ENCODE measurements around the gene PRRT1.

Gene PRRT1

GRCh38 chr6:32191696-32192607, 40.2 kb upstream of the PRRT1 start:
- H3K27ac ChIP-seq = peak overlapping the region; percentile 92 to 97
- no peaks in the 10 kb centered on the region for H3K27me3 ChIP-seq
- no peak for TF ChIP-seq CTCF (IDR thresholded peaks at IDR 0.05)
- H3K9me3 ChIP-seq = no peaks in the 10 kb centered on the region
- DNase-seq = peak in 1 of 2 donors; percentile 70
- intact Hi-C loops (cut with DNase I; ENCODE audit: low total_unique reads) = no loop called here
- peaks cover 0 to 59% (median 45%) of the 10 kb centered on the region in 4 donors for H3K4me1 ChIP-seq
- peaks cover 9 to 11% (median 10%) of the 10 kb centered on the region in 3 donors for H3K36me3 ChIP-seq
- peak overlapping the region; percentile 26 to 30 for H3K4me3 ChIP-seq

GRCh38 chr6:32190911-32191677, 39.4 kb upstream of the PRRT1 start:
- no peaks in the 10 kb centered on the region for H3K9me3 ChIP-seq
- H3K36me3 ChIP-seq = peaks cover 12 to 19% (median 18%) of the 10 kb centered on the region in 3 donors
- DNase-seq = peak in 1 of 2 donors; percentile 68
- H3K27me3 ChIP-seq = no peaks in the 10 kb centered on the region
- no peak for TF ChIP-seq CTCF (IDR thresholded peaks at IDR 0.05)
- intact Hi-C loops (cut with DNase I; ENCODE audit: low total_unique reads) = no loop called here
- peak overlapping the region; percentile 92 to 97 for H3K27ac ChIP-seq
- H3K4me1 ChIP-seq = peaks cover 0 to 62% (median 47%) of the 10 kb centered on the region in 4 donors
- H3K4me3 ChIP-seq = peak overlapping the region; percentile 86 to 92

- intact Hi-C loops (cut with DNase I; ENCODE audit: low total_unique reads) = no loop called here
- Histone ChIP-seq H3K36me3 (peaks cover 12 to 20% (median 19%) of the 10 kb centered on the region in 3 donors), H3K9me3 (no peaks in the 10 kb centered on the region), H3K27me3 (no peaks in the 10 kb centered on the region), H3K27ac (peak within 1 kb of the TSS; percentile 92 to 97), H3K4me3 (peak within 1 kb of the TSS; percentile 86 to 92), H3K4me1 (peaks cover 0 to 65% (median 50%) of the 10 kb centered on the region in 4 donors)
- TF ChIP-seq CTCF (IDR thresholded peaks at IDR 0.05) = no peak
- peak; percentile 97 to 98 for DNase-seq
Observed at GRCh38 chr6:32190054-32190851, 38.5 kb upstream of the PRRT1 start, which contains the start of gene PBX2. TSS of gene PBX2 (minus strand) at chr6:32190202. CDS start at chr6:32189915, 287 bp downstream.

- intact Hi-C loops (cut with DNase I; ENCODE audit: low total_unique reads) = no loop called here
- H3K27me3 ChIP-seq = no peaks in the 10 kb centered on the region
- no peak for TF ChIP-seq CTCF (IDR thresholded peaks at IDR 0.05)
- peaks cover 0 to 61% (median 48%) of the 10 kb centered on the region in 4 donors for H3K4me1 ChIP-seq
- no peak for DNase-seq
- H3K4me3 ChIP-seq = peak overlapping the region; percentile 86 to 92
- no peaks in the 10 kb centered on the region for H3K9me3 ChIP-seq
- peak overlapping the region; percentile 92 to 97 for H3K27ac ChIP-seq
- peaks cover 12 to 20% (median 19%) of the 10 kb centered on the region in 3 donors for H3K36me3 ChIP-seq
Observed at GRCh38 chr6:32189742-32190053, 38.0 kb upstream of the PRRT1 start.

All from tibial artery (tissue), 4 donors.